CD8-positive, alpha-beta memory T cell (primary cell): ENCODE data around the gene CPXM2. TPM values are rescaled to one million over a fixed set of nuclear protein-coding genes. Genes with fewer than 3 reads are reported as not detected.

ENCODE experiments used
- CTCF ChIA-PET: fragments of 350-600 bp; sonication (Branson Sonifier 250); formaldehyde crosslinking; loops from one replicate; lab custom pipeline; 2021; ENCODE audit warnings: antibody characterized with exemption; lab: Charles Lee
- POLR2A ChIA-PET: fragments of 350-600 bp; sonication (Branson Sonifier 250); formaldehyde crosslinking; loops from one replicate; lab custom pipeline; 2021; ENCODE audit warnings: antibody characterized with exemption; lab: Charles Lee
- DNase-seq, 5 donors: peaks; one replicate each; pipeline versions ENCODE4 v3.0.0 to v3.0.0-alpha.2; 2020 to 2022; ENCODE audit warnings: mixed read lengths in 1 of 5
- H3K27ac ChIP-seq: one replicate; pipeline ENCODE4 v1.7.0; 2013; ENCODE audit warnings: low read depth, mild to moderate bottlenecking, low read length, moderate library complexity
- H3K27me3 ChIP-seq: 2 replicates; pipeline ENCODE4 v1.7.0; 2013; ENCODE audit warnings: low read length, mild to moderate bottlenecking; ENCODE audit not compliant: insufficient read depth, poor library complexity, severe bottlenecking
- H3K36me3 ChIP-seq: 2 replicates; pipeline ENCODE4 v1.7.0; 2013; ENCODE audit warnings: mild to moderate bottlenecking, low read length, moderate library complexity; ENCODE audit not compliant: insufficient read depth
- H3K4me1 ChIP-seq: 2 replicates; pipeline ENCODE4 v1.7.0; 2013; ENCODE audit warnings: mild to moderate bottlenecking, low read length, moderate library complexity; ENCODE audit not compliant: insufficient read depth
- H3K4me3 ChIP-seq: 2 replicates; pipeline ENCODE4 v1.7.0; 2013; ENCODE audit warnings: mild to moderate bottlenecking, low read length
- H3K9me3 ChIP-seq: 2 replicates; pipeline ENCODE4 v1.7.0; 2013; ENCODE audit warnings: mild to moderate bottlenecking, low read length
- H3K27ac Mint-ChIP-seq, 8 donors: one replicate each; pipeline ENCODE4 v1.8.0; 2020 to 2021; ENCODE audit warnings: mixed read lengths in 8 of 8, mild to moderate bottlenecking in 6 of 8, inconsistent platforms in 3 of 8, moderate library complexity in 3 of 8
- H3K27me3 Mint-ChIP-seq, 2 donors: one replicate each; pipeline ENCODE4 v1.8.0; 2020 to 2021; ENCODE audit warnings: mixed read lengths in 2 of 2, mild to moderate bottlenecking in 1 of 2, moderate library complexity in 1 of 2
- H3K36me3 Mint-ChIP-seq, 3 donors: one replicate each; pipeline ENCODE4 v1.8.0; 2020 to 2021; ENCODE audit warnings: mixed read lengths in 3 of 3, inconsistent platforms in 1 of 3, mild to moderate bottlenecking in 1 of 3
- H3K4me1 Mint-ChIP-seq, 3 donors: one replicate each; pipeline ENCODE4 v1.8.0; 2020 to 2021; ENCODE audit warnings: mixed read lengths in 3 of 3, inconsistent platforms in 1 of 3, mild to moderate bottlenecking in 1 of 3
- H3K4me3 Mint-ChIP-seq, 7 donors: one replicate each; pipeline ENCODE4 v1.8.0; 2020 to 2021; ENCODE audit warnings: mixed read lengths in 7 of 7, mild to moderate bottlenecking in 6 of 7, moderate library complexity in 4 of 7, inconsistent platforms in 2 of 7
- H3K9me3 Mint-ChIP-seq, 5 donors: one replicate each; pipeline ENCODE4 v1.8.0; 2020 to 2022; ENCODE audit warnings: mixed read lengths in 5 of 5, mild to moderate bottlenecking in 3 of 5, moderate library complexity in 2 of 5, inconsistent platforms in 1 of 5
- polyA plus RNA-seq: library from polyadenylated mRNA; unstranded; fragments of 300-500 nt; fragmentation: Illumina TruSeq; gene quantifications from one replicate; pipeline ENCODE4 v1.2.3, GENCODE V29; 2021
- total RNA-seq, 2 experiments: library from RNA; stranded (reverse); gene quantifications; one replicate each; pipeline ENCODE4 v1.2.3, GENCODE V29; 2021

Gene CPXM2
- total and polyA plus RNA-seq, 3 experiments from 2014 or later = not detected

DNA sequence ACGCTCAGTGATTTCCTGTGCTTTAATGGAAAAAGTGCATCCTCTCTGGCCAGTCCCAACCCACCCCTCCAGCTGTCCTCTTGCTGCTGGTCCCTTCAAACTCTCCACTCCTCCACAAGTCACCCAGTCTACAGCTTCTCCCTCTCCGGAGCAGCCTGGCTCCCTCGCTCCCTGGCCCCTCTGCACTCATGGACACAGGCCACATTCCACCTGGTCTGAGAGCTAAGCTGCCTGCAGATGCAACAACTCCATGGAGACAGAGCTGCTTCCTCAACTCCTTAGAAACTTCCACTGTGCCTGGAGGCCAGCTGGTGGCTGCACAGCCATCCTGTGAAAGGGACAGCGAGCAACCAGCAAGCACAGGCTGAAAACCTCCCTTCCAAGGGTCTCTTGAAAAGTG lies 137.5 kb downstream of the CPXM2 start:
- no peaks in the 10 kb centered on the region for H3K4me1 ChIP-seq
- ChIA-PET POLR2A (no interaction called here), CTCF (no interaction called here)
- H3K27ac ChIP-seq = no peak overlapping the region
- Mint-ChIP-seq H3K9me3 (peaks cover 0 to 3% (median 0%) of the 10 kb centered on the region in 5 donors), H3K27ac (no peak overlapping the region), H3K36me3 (no peaks in the 10 kb centered on the region), H3K27me3 (peaks cover 0 to 2% of the 10 kb centered on the region in 2 donors), H3K4me1 (no peaks in the 10 kb centered on the region), H3K4me3 (no peak overlapping the region)
- H3K9me3 ChIP-seq = no peaks in the 10 kb centered on the region
- no peaks in the 10 kb centered on the region for H3K27me3 ChIP-seq
- H3K4me3 ChIP-seq = no peak overlapping the region
- DNase-seq = no peak
- no peaks in the 10 kb centered on the region for H3K36me3 ChIP-seq

DNA sequence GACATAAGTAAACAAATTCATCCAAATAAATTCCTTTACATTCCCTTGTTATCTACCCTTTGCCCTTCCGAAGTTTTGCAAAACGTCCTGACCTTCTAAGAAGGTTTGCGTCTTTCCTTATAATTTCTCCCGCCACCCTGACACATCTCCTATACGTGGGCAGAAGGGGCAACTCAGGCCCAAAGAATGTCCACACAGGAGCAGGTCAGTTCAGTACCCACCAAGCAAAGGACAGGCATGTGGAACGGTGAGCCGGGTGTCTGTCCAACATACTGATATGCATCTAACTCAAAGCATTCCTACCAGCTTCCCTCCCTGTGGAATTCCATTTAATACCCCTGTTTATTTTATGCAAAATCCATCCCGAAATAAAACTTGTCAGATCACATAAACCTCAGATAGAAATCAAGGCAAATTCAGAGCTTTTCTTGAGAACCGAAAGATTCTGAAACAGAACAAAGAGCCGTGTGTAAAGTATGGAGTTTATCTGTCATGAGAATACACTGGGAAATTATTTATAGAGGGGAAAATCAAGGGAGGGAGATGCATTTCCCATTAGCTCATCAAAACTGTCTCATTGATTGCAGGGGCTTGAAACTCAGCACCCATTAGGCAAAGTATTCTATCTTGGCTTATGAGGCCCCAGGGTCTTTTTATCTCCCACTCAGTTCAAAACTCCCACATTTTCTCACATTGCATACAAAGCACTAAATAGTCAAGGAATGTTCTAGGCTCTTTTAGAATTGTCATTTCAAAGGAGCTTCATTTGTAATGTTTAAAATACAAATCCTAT lies 140.1 kb downstream of the CPXM2 start:
- H3K4me3 ChIP-seq = no peak overlapping the region

DNA sequence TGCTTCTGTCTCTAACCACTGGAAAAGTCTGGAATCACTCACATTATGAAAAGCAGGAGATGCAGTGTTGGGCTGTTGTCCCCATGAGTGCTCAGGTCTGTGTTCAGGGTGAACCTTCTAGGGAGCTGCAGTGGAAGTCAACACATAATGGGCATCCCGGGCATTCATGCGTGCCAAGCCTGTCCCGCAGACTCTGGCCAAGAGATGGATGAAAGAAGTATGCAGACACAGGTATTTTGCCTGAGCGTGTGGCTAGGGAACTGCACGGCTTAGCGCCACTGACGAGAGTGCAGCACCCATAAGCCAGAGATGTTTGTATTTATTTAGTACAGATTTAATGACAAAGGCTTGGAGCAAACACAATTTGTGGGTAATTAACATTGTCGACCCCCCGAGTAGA lies 140.7 kb downstream of the CPXM2 start:
- H3K27me3 ChIP-seq = no peaks in the 10 kb centered on the region
- H3K4me3 Mint-ChIP-seq = no peak overlapping the region
- no peaks in the 10 kb centered on the region for H3K36me3 Mint-ChIP-seq
- H3K4me3 ChIP-seq = no peak overlapping the region
- no peaks in the 10 kb centered on the region for H3K36me3 ChIP-seq
- peaks cover 0 to 2% (median 0%) of the 10 kb centered on the region in 5 donors for H3K9me3 Mint-ChIP-seq
- H3K27me3 Mint-ChIP-seq = peaks cover 0 to 2% of the 10 kb centered on the region in 2 donors
- no peak overlapping the region for H3K27ac ChIP-seq
- no peaks in the 10 kb centered on the region for H3K4me1 ChIP-seq
- no peak overlapping the region for H3K27ac Mint-ChIP-seq
- POLR2A ChIA-PET = no interaction called here
- no peaks in the 10 kb centered on the region for H3K9me3 ChIP-seq
- CTCF ChIA-PET = no interaction called here
- H3K4me1 Mint-ChIP-seq = no peaks in the 10 kb centered on the region
- no peak for DNase-seq

More for the DNA sequence above, 140.1 kb downstream of the CPXM2 start:
- CTCF ChIA-PET = no interaction called here
- POLR2A ChIA-PET = no interaction called here
- no peak overlapping the region for H3K27ac ChIP-seq
- peaks cover 0 to 2% of the 10 kb centered on the region in 2 donors for H3K27me3 Mint-ChIP-seq
- no peaks in the 10 kb centered on the region for H3K9me3 ChIP-seq
- H3K27me3 ChIP-seq = no peaks in the 10 kb centered on the region
- no peak overlapping the region for H3K4me3 Mint-ChIP-seq
- no peaks in the 10 kb centered on the region for H3K36me3 Mint-ChIP-seq
- H3K4me1 ChIP-seq = no peaks in the 10 kb centered on the region
- no peaks in the 10 kb centered on the region for H3K36me3 ChIP-seq
- no peaks in the 10 kb centered on the region for H3K4me1 Mint-ChIP-seq
- H3K9me3 Mint-ChIP-seq = peaks cover 0 to 2% (median 0%) of the 10 kb centered on the region in 5 donors
- DNase-seq = no peak
- H3K27ac Mint-ChIP-seq = no peak overlapping the region

DNA sequence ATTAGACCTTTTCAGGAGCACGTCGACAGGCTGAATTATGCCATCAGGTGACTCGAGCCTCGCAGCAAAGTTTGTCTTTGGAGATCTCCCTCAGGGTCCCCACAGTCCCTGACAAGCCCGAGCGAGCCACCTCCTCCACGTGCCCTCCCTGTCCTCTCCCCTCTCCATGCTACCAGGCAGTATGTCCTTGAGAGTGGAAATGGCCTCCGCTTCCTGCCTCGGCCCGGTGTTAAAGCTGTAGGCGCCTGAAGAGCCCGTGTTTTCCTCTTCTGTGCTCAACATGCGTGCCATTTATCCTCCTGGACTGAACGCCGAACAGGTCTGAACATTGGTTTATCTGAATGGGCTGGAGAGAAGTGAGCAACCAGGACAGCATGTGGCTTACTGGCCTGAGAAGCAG lies 142.9 kb downstream of the CPXM2 start:
- no peaks in the 10 kb centered on the region for H3K4me1 Mint-ChIP-seq
- POLR2A ChIA-PET = no interaction called here
- no peaks in the 10 kb centered on the region for H3K9me3 Mint-ChIP-seq
- H3K27me3 ChIP-seq = no peaks in the 10 kb centered on the region
- H3K36me3 ChIP-seq = no peaks in the 10 kb centered on the region
- H3K27ac Mint-ChIP-seq = no peak overlapping the region
- no peaks in the 10 kb centered on the region for H3K9me3 ChIP-seq
- no peaks in the 10 kb centered on the region for H3K4me1 ChIP-seq
- CTCF ChIA-PET = no interaction called here
- H3K27me3 Mint-ChIP-seq = peaks cover 0 to 2% of the 10 kb centered on the region in 2 donors
- no peak for DNase-seq
- no peaks in the 10 kb centered on the region for H3K36me3 Mint-ChIP-seq
- no peak overlapping the region for H3K27ac ChIP-seq
- H3K4me3 ChIP-seq = no peak overlapping the region
- no peak overlapping the region for H3K4me3 Mint-ChIP-seq

DNA sequence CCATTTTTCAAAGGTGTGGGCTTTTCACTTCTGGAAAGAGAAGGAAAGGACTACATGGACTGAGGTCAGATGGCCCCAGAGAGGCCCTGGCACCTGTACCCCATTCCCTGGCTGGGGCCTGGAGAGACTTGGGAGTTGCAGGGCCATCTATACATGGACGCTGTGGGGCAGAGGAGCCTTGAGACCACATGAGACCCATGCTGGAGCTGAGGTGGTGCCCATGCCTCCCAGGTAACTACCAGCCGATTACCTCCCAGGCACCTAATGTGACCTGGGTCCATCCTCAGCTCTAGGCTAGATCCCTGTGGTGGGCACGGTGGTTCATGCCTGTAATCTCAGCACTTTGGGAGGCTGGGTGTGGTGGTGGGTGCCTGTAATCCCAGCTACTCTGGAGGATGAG lies 144.2 kb downstream of the CPXM2 start:
- no peaks in the 10 kb centered on the region for H3K36me3 Mint-ChIP-seq
- H3K27ac Mint-ChIP-seq = no peak overlapping the region
- no peaks in the 10 kb centered on the region for H3K27me3 ChIP-seq
- no peaks in the 10 kb centered on the region for H3K9me3 Mint-ChIP-seq
- no peaks in the 10 kb centered on the region for H3K36me3 ChIP-seq
- peaks cover 0 to 2% of the 10 kb centered on the region in 2 donors for H3K27me3 Mint-ChIP-seq
- H3K4me1 Mint-ChIP-seq = no peaks in the 10 kb centered on the region
- H3K4me1 ChIP-seq = no peaks in the 10 kb centered on the region
- H3K27ac ChIP-seq = no peak overlapping the region
- DNase-seq = no peak
- H3K4me3 ChIP-seq = no peak overlapping the region
- no peaks in the 10 kb centered on the region for H3K9me3 ChIP-seq
- CTCF ChIA-PET = no interaction called here
- H3K4me3 Mint-ChIP-seq = no peak overlapping the region
- POLR2A ChIA-PET = no interaction called here

DNA sequence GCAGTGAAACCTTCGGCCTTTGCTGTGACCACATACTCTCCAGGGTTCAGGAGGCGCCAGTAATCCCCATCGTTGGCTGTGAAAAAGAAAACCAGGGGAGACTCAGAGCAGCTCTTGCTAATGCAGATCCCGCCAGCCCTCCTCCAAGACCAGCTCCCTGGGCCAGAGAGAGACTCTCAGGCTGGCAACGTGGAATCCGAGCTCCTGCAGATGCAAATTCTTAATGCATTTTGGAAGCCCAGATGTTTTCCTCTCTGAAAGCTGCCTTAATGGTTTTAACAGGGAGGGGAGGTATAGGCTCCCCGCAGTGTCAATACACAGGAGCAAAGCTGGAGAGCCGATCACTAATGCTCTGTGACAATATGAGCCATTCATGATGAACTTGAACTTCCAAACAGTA lies 144.7 kb downstream of the CPXM2 start:
- H3K4me1 ChIP-seq = no peaks in the 10 kb centered on the region
- Mint-ChIP-seq H3K27ac (no peak overlapping the region), H3K36me3 (no peaks in the 10 kb centered on the region), H3K27me3 (peaks cover 0 to 2% of the 10 kb centered on the region in 2 donors), H3K9me3 (no peaks in the 10 kb centered on the region), H3K4me1 (no peaks in the 10 kb centered on the region), H3K4me3 (no peak overlapping the region)
- CTCF ChIA-PET = no interaction called here
- no peaks in the 10 kb centered on the region for H3K27me3 ChIP-seq
- H3K9me3 ChIP-seq = no peaks in the 10 kb centered on the region
- no peaks in the 10 kb centered on the region for H3K36me3 ChIP-seq
- POLR2A ChIA-PET = no interaction called here
- H3K27ac ChIP-seq = no peak overlapping the region
- DNase-seq = no peak
- no peak overlapping the region for H3K4me3 ChIP-seq

DNA sequence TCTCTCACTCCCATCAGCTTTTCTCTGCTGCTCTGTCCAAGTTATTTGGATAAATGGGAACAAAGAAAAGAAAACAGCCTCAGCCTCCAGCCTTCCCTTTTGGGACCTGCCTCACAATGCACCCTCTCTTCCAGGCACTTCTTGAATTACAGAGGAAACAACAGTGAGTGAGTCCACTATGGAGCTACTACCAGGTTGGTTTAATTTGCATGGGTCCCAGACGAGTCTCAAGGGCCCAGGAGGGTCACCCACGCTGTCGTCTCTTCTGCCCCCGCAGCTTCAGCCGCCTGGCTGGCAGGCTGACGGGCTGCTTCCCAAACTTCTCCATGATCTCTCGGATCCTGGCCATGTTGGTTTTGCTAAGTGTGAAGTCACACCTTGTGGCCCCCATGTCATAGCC lies 145.1 kb downstream of the CPXM2 start:
- CTCF ChIA-PET = no interaction called here
- H3K4me1 ChIP-seq = no peaks in the 10 kb centered on the region

DNA sequence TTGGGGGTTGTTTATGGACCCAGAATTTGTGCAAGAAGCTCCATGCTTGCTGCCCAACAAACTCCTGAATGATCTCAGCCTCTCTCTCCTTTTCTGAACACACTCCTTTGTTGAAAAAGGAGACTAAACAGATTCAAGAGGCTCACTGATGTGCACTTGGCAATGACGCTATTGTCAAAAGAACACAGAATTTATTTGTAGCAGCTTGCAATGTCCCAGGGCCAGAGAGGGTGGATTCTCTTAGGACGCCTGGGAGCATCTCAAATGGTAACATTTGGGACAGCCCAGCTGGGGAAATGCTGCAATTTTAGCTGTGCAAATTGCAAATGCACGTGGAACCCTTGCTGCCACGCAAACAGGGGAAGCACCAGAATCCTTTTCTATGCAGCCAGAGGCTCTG lies 145.5 kb downstream of the CPXM2 start:
- POLR2A ChIA-PET = no interaction called here
- CTCF ChIA-PET = no interaction called here
- no peaks in the 10 kb centered on the region for H3K9me3 Mint-ChIP-seq
- no peaks in the 10 kb centered on the region for H3K9me3 ChIP-seq
- no peaks in the 10 kb centered on the region for H3K4me1 ChIP-seq
- H3K4me3 ChIP-seq = no peak overlapping the region
- H3K27me3 Mint-ChIP-seq = peaks cover 0 to 2% of the 10 kb centered on the region in 2 donors
- H3K4me1 Mint-ChIP-seq = no peaks in the 10 kb centered on the region
- H3K36me3 Mint-ChIP-seq = no peaks in the 10 kb centered on the region
- no peak overlapping the region for H3K4me3 Mint-ChIP-seq
- DNase-seq = no peak
- H3K27ac ChIP-seq = no peak overlapping the region
- no peak overlapping the region for H3K27ac Mint-ChIP-seq
- no peaks in the 10 kb centered on the region for H3K27me3 ChIP-seq
- no peaks in the 10 kb centered on the region for H3K36me3 ChIP-seq

More for the DNA sequence above, 145.1 kb downstream of the CPXM2 start:
- H3K27me3 ChIP-seq = no peaks in the 10 kb centered on the region
- no peak overlapping the region for H3K4me3 Mint-ChIP-seq
- H3K36me3 ChIP-seq = no peaks in the 10 kb centered on the region
- H3K27ac Mint-ChIP-seq = no peak overlapping the region
- no peaks in the 10 kb centered on the region for H3K9me3 ChIP-seq
- POLR2A ChIA-PET = no interaction called here
- H3K36me3 Mint-ChIP-seq = no peaks in the 10 kb centered on the region
- no peak for DNase-seq
- H3K4me1 Mint-ChIP-seq = no peaks in the 10 kb centered on the region
- H3K27ac ChIP-seq = no peak overlapping the region
- peaks cover 0 to 2% of the 10 kb centered on the region in 2 donors for H3K27me3 Mint-ChIP-seq
- H3K4me3 ChIP-seq = no peak overlapping the region
- H3K9me3 Mint-ChIP-seq = no peaks in the 10 kb centered on the region
